GM12878 (cell line): ENCODE measurements around the gene CMSS1.

Source experiments
- CTCF ChIP-seq, 3 experiments: IDR thresholded peaks in 2 of 3; conservative IDR thresholded peaks in 1 of 3; 2 replicates each; pipeline ENCODE4 v1.5.1; 2011; ENCODE audit warnings: low read depth in 3 of 3, low read length in 3 of 3, mild to moderate bottlenecking in 3 of 3, control low read depth in 2 of 3, moderate library complexity in 2 of 3, inconsistent platforms in 1 of 3, mixed read lengths in 1 of 3; ENCODE audit not compliant: control insufficient read depth in 2 of 3, insufficient read depth in 1 of 3; ENCODE audit errors: extremely low read depth in 1 of 3
- EP300 ChIP-seq, 2 experiments: fragments of 150-350 bp in 1 of 2; IDR thresholded peaks; 2 replicates each; pipeline ENCODE4 v1.6.1; 2011 to 2012; ENCODE audit warnings: low read depth in 2 of 2, low read length in 2 of 2, borderline replicate concordance in 1 of 2, improper control_type of control experiment in 1 of 2, inconsistent platforms in 1 of 2; ENCODE audit not compliant: control insufficient read depth in 1 of 2
- MEF2A ChIP-seq: IDR thresholded peaks from 2 replicates; pipeline ENCODE4 v1.6.1; 2011; ENCODE audit warnings: low read depth, mild to moderate bottlenecking, low read length, moderate library complexity; ENCODE audit not compliant: insufficient read depth
- PAX8 ChIP-seq: fragments of 450-650 bp; IDR thresholded peaks from 2 replicates; pipeline ENCODE4 v1.6.1; 2017; ENCODE audit warnings: mild to moderate bottlenecking, moderate library complexity
- POLR2A ChIP-seq: IDR thresholded peaks from 2 replicates; pipeline ENCODE4 v1.6.1; 2011; ENCODE audit warnings: low read depth, mild to moderate bottlenecking, low read length

GRCh38 chr3:99845331-99845730 lies 27.7 kb downstream of the CMSS1 start:
- no peak for TF ChIP-seq PAX8
- no peak for TF ChIP-seq CTCF (IDR thresholded peaks at IDR 0.05 in 2 of 3, conservative IDR thresholded peaks at IDR 0.05 in 1 of 3; ENCODE audit: control insufficient read depth in 2 of 3, extremely low read depth in 1 of 3, insufficient read depth in 1 of 3, low read depth in 3 of 3, low read length in 3 of 3)
- TF ChIP-seq POLR2A = no peak
- TF ChIP-seq EP300 (IDR thresholded peaks at IDR 0.05; ENCODE audit: borderline replicate concordance in 1 of 2, control insufficient read depth in 1 of 2, low read depth in 2 of 2, low read length in 2 of 2) = no peak
- TF ChIP-seq MEF2A = no peak
